OCI-LY7 (cell line): Measurements from ENCODE around the gene NDP.

Source experiments
- CTCF ChIP-seq: fragments of 200-600 bp; sonication (generic); conservative IDR thresholded peaks from 2 replicates; pipeline ENCODE4 v1.5.1; 2014; ENCODE audit warnings: mild to moderate bottlenecking, antibody characterized with exemption, low read length, moderate library complexity, mixed read lengths
- EZH2phosphoT487 ChIP-seq: fragments of 200-600 bp; sonication (generic); IDR thresholded peaks from 2 replicates; pipeline ENCODE4 v1.6.1; 2018; ENCODE audit warnings: low read depth, borderline replicate concordance, mild to moderate bottlenecking, mixed run types, antibody characterized with exemption, low read length, moderate library complexity, mixed read lengths

- no peak for TF ChIP-seq CTCF
- TF ChIP-seq EZH2phosphoT487: no peak
Observed at GRCh38 chrX:44022964-44023363, 49.8 kb upstream of the NDP start.
